H9 (cell line): ENCODE results near the gene RASSF5. TPM values are rescaled to one million over a fixed set of nuclear protein-coding genes. Genes with fewer than 3 reads are reported as not detected.

Experiments
- DNase-seq: peaks from one replicate; pipeline ENCODE4 v3.0.0-alpha.2; 2017
- H2AFZ ChIP-seq: one replicate; pipeline ENCODE4 v1.6.1; 2013; ENCODE audit warnings: mild to moderate bottlenecking, low read length, control low read depth, moderate library complexity
- H2AK5ac ChIP-seq: 2 replicates; pipeline ENCODE4 v1.6.1; 2013; ENCODE audit warnings: low read length, control low read depth, mixed read lengths; ENCODE audit not compliant: insufficient read length
- H2BK120ac ChIP-seq: one replicate; pipeline ENCODE4 v1.6.1; 2013; ENCODE audit warnings: low read depth, mild to moderate bottlenecking, low read length, control low read depth, inconsistent platforms; ENCODE audit not compliant: poor library complexity, severe bottlenecking
- H2BK12ac ChIP-seq: 2 replicates; pipeline ENCODE4 v1.6.1; 2013; ENCODE audit warnings: low read length, control low read depth, mixed read lengths, low read depth; ENCODE audit not compliant: insufficient read length
- H2BK15ac ChIP-seq: 2 replicates; pipeline ENCODE4 v1.6.1; 2013; ENCODE audit warnings: low read depth, low read length, control low read depth
- H2BK20ac ChIP-seq: one replicate; pipeline ENCODE4 v1.6.1; 2013; ENCODE audit warnings: low read depth, mild to moderate bottlenecking, low read length, control low read depth, inconsistent platforms; ENCODE audit not compliant: poor library complexity, severe bottlenecking
- H2BK5ac ChIP-seq: 2 replicates; pipeline ENCODE4 v1.6.1; 2013; ENCODE audit warnings: low read length, control low read depth, mixed read lengths; ENCODE audit not compliant: insufficient read length
- H3K14ac ChIP-seq: 2 replicates; pipeline ENCODE4 v1.6.1; 2013; ENCODE audit warnings: low read length, control low read depth; ENCODE audit not compliant: insufficient read depth
- H3K18ac ChIP-seq: 2 replicates; pipeline ENCODE4 v1.6.1; 2013; ENCODE audit warnings: low read depth, mild to moderate bottlenecking, mixed read lengths, low read length, control low read depth; ENCODE audit not compliant: insufficient read length
- H3K23ac ChIP-seq: 2 replicates; pipeline ENCODE4 v1.6.1; 2013; ENCODE audit warnings: low read length, control low read depth, mixed read lengths, low read depth; ENCODE audit not compliant: insufficient read length
- H3K23me2 ChIP-seq: 2 replicates; pipeline ENCODE4 v1.6.1; 2013; ENCODE audit warnings: low read depth, mild to moderate bottlenecking, mixed read lengths, low read length, control low read depth; ENCODE audit not compliant: insufficient read length, poor library complexity, severe bottlenecking
- H3K27ac ChIP-seq: 2 replicates; pipeline ENCODE4 v1.5.1; 2013; ENCODE audit warnings: low read length, control low read depth, mixed read lengths, low read depth; ENCODE audit not compliant: insufficient read length
- H3K27me3 ChIP-seq: 2 replicates; pipeline ENCODE4 v1.6.1; 2013; ENCODE audit warnings: low read length, control low read depth, inconsistent platforms; ENCODE audit not compliant: insufficient read depth
- H3K4ac ChIP-seq: 2 replicates; pipeline ENCODE4 v1.6.1; 2013; ENCODE audit warnings: low read depth, mild to moderate bottlenecking, control low read depth, inconsistent platforms, low read length, moderate library complexity
- H3K4me1 ChIP-seq: 2 replicates; pipeline ENCODE4 v1.6.1; 2013; ENCODE audit warnings: low read length, control low read depth, inconsistent platforms; ENCODE audit not compliant: insufficient read depth
- H3K4me2 ChIP-seq: 2 replicates; pipeline ENCODE4 v1.6.1; 2013; ENCODE audit warnings: low read length, control low read depth, mixed read lengths; ENCODE audit not compliant: insufficient read length, insufficient read depth
- H3K56ac ChIP-seq: 2 replicates; pipeline ENCODE4 v1.6.1; 2013; ENCODE audit warnings: low read depth, mild to moderate bottlenecking, mixed read lengths, low read length, control low read depth; ENCODE audit not compliant: insufficient read length
- H3K79me1 ChIP-seq: 2 replicates; pipeline ENCODE4 v1.6.1; 2013; ENCODE audit warnings: low read depth, mild to moderate bottlenecking, moderate library complexity, low read length, control low read depth, inconsistent platforms; ENCODE audit not compliant: insufficient read depth, poor library complexity, severe bottlenecking
- H3K79me2 ChIP-seq: 2 replicates; pipeline ENCODE4 v1.6.1; 2013; ENCODE audit warnings: low read length, control low read depth, inconsistent platforms; ENCODE audit not compliant: insufficient read depth
- H3K9ac ChIP-seq: 2 replicates; pipeline ENCODE4 v1.6.1; 2013; ENCODE audit warnings: low read length, control low read depth, mixed read lengths; ENCODE audit not compliant: insufficient read length; ENCODE audit errors: extremely low read depth
- H3K9me3 ChIP-seq: one replicate; pipeline ENCODE4 v1.6.1; 2013; ENCODE audit warnings: low read depth, low read length, inconsistent platforms; ENCODE audit not compliant: control insufficient read depth
- H3T11ph ChIP-seq: one replicate; pipeline ENCODE4 v1.6.1; 2013; ENCODE audit warnings: mild to moderate bottlenecking, low read length, control low read depth, inconsistent platforms
- H4K20me1 ChIP-seq: one replicate; pipeline ENCODE4 v1.6.1; 2013; ENCODE audit not compliant: control insufficient read depth, insufficient read length, insufficient read depth
- H4K5ac ChIP-seq: 2 replicates; pipeline ENCODE4 v1.6.1; 2013; ENCODE audit warnings: low read depth, mild to moderate bottlenecking, mixed read lengths, low read length, control low read depth; ENCODE audit not compliant: insufficient read length
- H4K8ac ChIP-seq: replicated peaks from 2 replicates; pipeline ENCODE4 v1.6.1; 2013; ENCODE audit warnings: low read length, control low read depth, mixed read lengths, low read depth; ENCODE audit not compliant: insufficient read length
- H4K91ac ChIP-seq: 2 replicates; pipeline ENCODE4 v1.6.1; 2013; ENCODE audit warnings: low read depth, mild to moderate bottlenecking, moderate library complexity, mixed read lengths, low read length, control low read depth; ENCODE audit not compliant: insufficient read length
- H3K27ac Mint-ChIP-seq, 3 experiments: 2 replicates in 2 of 3; 3 replicates in 1 of 3; pipeline ENCODE4 v1.8.0; 2020 to 2021; ENCODE audit warnings: mixed read lengths in 3 of 3, mild to moderate bottlenecking in 1 of 3, moderate library complexity in 1 of 3
- H3K27me3 Mint-ChIP-seq: 2 replicates; pipeline ENCODE4 v1.8.0; 2021; ENCODE audit warnings: low read depth, mild to moderate bottlenecking, moderate library complexity, mixed read lengths
- H3K36me3 Mint-ChIP-seq, 3 experiments: 2 replicates in 2 of 3; 3 replicates in 1 of 3; pipeline ENCODE4 v1.8.0; 2020 to 2021; ENCODE audit warnings: low read depth in 3 of 3, mixed read lengths in 3 of 3; ENCODE audit not compliant: insufficient read depth in 1 of 3
- H3K4me1 Mint-ChIP-seq, 2 experiments: 2 replicates each; pipeline ENCODE4 v1.8.0; 2020; ENCODE audit warnings: mixed read lengths in 2 of 2
- H3K4me3 Mint-ChIP-seq, 2 experiments: 2 replicates in 1 of 2; 3 replicates in 1 of 2; pipeline ENCODE4 v1.8.0; 2020 to 2021; ENCODE audit warnings: mild to moderate bottlenecking in 2 of 2, mixed read lengths in 2 of 2, moderate library complexity in 1 of 2
- H3K9me3 Mint-ChIP-seq, 2 experiments: 2 replicates in 1 of 2; 3 replicates in 1 of 2; pipeline ENCODE4 v1.8.0; 2020; ENCODE audit warnings: mild to moderate bottlenecking in 2 of 2, mixed read lengths in 2 of 2, moderate library complexity in 1 of 2
- WGBS: extraction: QIAGEN DNeasy Blood & Tissue Kit; methylation state at CpG from one replicate; pipeline ENCODE4 v1.1.7; 2013; ENCODE audit warnings: missing lambda C conversion rate, low lambda C conversion rate, mixed read lengths; ENCODE audit not compliant: insufficient read length; ENCODE audit errors: extremely low coverage; 5-methylcytosine and 5-hydroxymethylcytosine counted together
- total RNA-seq: library from RNA; stranded (reverse); gene quantifications from 2 replicates; pipeline ENCODE4 v1.2.1, GENCODE V29; 2021
- TF ChIP-seq, protein P1 (sequence below): fragments of 200-600 bp; sonication (generic); conservative IDR thresholded peaks from 3 replicates; pipeline ENCODE4 v1.8.0; 2021; ENCODE audit warnings: antibody characterized with exemption, mild to moderate bottlenecking

Gene RASSF5
- total RNA-seq, 1 experiment from 2014 or later = 0.50 TPM

DNA sequence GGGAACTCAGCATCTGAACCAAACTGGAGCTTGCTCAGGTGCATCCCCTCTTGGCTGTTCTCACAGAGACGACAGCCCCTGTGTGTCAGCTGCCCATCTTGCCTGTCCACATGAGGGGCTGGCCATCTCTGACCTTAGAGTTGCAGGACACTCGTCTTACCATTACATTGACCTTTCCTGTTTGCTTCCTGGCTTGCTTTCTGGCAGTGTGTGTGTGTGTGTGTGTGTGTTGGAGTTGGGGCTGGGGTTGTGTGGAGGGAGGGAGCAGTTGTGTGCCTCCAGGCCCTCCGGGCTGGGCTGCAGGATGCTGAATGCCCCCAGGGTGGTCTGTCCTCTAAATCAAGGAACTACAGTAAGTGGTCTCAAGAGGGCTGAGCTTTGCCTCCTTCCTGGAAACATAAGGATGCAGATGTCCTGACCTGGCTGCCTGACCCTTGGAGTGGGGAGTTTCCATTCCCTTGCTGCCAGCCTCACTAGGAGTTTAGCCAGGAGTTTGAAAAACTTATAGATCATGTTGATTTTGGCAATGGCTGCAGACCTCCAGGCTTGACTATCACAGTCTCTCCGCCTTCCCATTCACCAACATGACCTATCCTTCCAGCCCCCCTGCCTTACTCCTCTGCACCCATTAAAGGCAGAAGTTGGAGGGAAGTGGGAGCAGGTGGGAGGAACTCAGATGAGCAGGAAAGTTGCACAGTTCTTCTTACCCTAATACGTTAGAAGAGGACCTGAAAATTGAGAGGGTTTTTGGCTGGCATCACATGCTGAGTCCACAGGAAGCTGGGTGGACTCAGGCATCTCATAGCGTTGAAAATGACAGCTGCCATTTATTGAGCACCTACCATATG, 19.0 kb downstream of the RASSF5 start:
- H3K9me3 ChIP-seq = no peaks in the 10 kb centered on the region
- no peak overlapping the region for H3K56ac ChIP-seq
- H2AK5ac ChIP-seq = no peak overlapping the region
- no peak overlapping the region for H3K9ac ChIP-seq
- no peaks in the 10 kb centered on the region for H3K4me1 Mint-ChIP-seq
- H4K20me1 ChIP-seq = no peaks in the 10 kb centered on the region
- H3K4me1 ChIP-seq = no peaks in the 10 kb centered on the region
- H2BK20ac ChIP-seq = no peak overlapping the region
- TF ChIP-seq, protein P1, sequence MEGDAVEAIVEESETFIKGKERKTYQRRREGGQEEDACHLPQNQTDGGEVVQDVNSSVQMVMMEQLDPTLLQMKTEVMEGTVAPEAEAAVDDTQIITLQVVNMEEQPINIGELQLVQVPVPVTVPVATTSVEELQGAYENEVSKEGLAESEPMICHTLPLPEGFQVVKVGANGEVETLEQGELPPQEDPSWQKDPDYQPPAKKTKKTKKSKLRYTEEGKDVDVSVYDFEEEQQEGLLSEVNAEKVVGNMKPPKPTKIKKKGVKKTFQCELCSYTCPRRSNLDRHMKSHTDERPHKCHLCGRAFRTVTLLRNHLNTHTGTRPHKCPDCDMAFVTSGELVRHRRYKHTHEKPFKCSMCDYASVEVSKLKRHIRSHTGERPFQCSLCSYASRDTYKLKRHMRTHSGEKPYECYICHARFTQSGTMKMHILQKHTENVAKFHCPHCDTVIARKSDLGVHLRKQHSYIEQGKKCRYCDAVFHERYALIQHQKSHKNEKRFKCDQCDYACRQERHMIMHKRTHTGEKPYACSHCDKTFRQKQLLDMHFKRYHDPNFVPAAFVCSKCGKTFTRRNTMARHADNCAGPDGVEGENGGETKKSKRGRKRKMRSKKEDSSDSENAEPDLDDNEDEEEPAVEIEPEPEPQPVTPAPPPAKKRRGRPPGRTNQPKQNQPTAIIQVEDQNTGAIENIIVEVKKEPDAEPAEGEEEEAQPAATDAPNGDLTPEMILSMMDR = no peak
- peaks cover 11% of the 10 kb centered on the region for H3K27me3 Mint-ChIP-seq
- H3K23me2 ChIP-seq = no peaks in the 10 kb centered on the region
- H3K18ac ChIP-seq = no peak overlapping the region
- no peaks in the 10 kb centered on the region for H3K79me2 ChIP-seq
- H4K8ac ChIP-seq = no peak overlapping the region
- H3K27ac ChIP-seq = no peak overlapping the region
- no peak overlapping the region for H3T11ph ChIP-seq
- no peaks in the 10 kb centered on the region for H3K27me3 ChIP-seq
- no peaks in the 10 kb centered on the region for H3K9me3 Mint-ChIP-seq
- H3K4me3 Mint-ChIP-seq = no peak overlapping the region
- no peak overlapping the region for H3K27ac Mint-ChIP-seq
- no peak overlapping the region for H3K4me2 ChIP-seq
- H4K5ac ChIP-seq = no peak overlapping the region
- no peak overlapping the region for H2AFZ ChIP-seq
- no CpG with 5 or more reads among the region's 6 CpGs for WGBS
- H3K79me1 ChIP-seq = no peaks in the 10 kb centered on the region
- H3K4ac ChIP-seq = no peak overlapping the region
- H2BK15ac ChIP-seq = no peak overlapping the region
- no peak overlapping the region for H2BK120ac ChIP-seq
- no peak overlapping the region for H3K14ac ChIP-seq
- no peak overlapping the region for H2BK5ac ChIP-seq
- H4K91ac ChIP-seq = no peak overlapping the region
- no peak overlapping the region for H2BK12ac ChIP-seq
- no peaks in the 10 kb centered on the region for H3K36me3 Mint-ChIP-seq
- H3K23ac ChIP-seq = no peak overlapping the region
- no peak for DNase-seq
